Breast epithelium (tissue), 4 donors: Measurements from ENCODE around the gene SCGN. TPM values are rescaled to one million over a fixed set of nuclear protein-coding genes. Genes with fewer than 3 reads are reported as not detected.

Experiments used
- DNase-seq, 2 donors: peaks; one replicate each; pipeline ENCODE4 v3.0.0-alpha.2; 2019; ENCODE audit warnings: low spot score in 2 of 2
- H3K27ac ChIP-seq, 2 donors: fragments of 200-600 bp; sonication (generic) in 1 of 2; one replicate each; pipeline ENCODE4 v1.5.1; 2016 to 2019; ENCODE audit warnings: mild to moderate bottlenecking in 1 of 2
- H3K27me3 ChIP-seq, 2 donors: fragments of 200-600 bp; sonication (generic) in 1 of 2; one replicate each; pipeline versions ENCODE4 v1.5.1 to v1.6.0; 2017 to 2019; ENCODE audit warnings: control low read depth in 1 of 2, mild to moderate bottlenecking in 1 of 2
- H3K36me3 ChIP-seq: fragments of 200-600 bp; one replicate; pipeline ENCODE4 v1.5.1; 2019
- H3K4me1 ChIP-seq, 2 donors: fragments of 200-600 bp; sonication (generic); one replicate each; pipeline ENCODE4 v1.5.1; 2016 to 2019; ENCODE audit warnings: control low read depth in 1 of 2
- H3K4me3 ChIP-seq, 3 donors: fragments of 200-600 bp; sonication (generic); 1 replicate in 2 of 3; 2 replicates in 1 of 3; pipeline ENCODE4 v1.5.1; 2016 to 2019; ENCODE audit warnings: mild to moderate bottlenecking in 3 of 3, moderate library complexity in 2 of 3
- H3K9me3 ChIP-seq, 2 donors: fragments of 200-600 bp; sonication (generic) in 1 of 2; one replicate each; pipeline ENCODE4 v1.5.1; 2016 to 2019; ENCODE audit warnings: control low read depth in 1 of 2
- CTCF ChIP-seq, 3 donors: fragments of 450-650 bp; IDR thresholded peaks; one replicate each; pipeline ENCODE4 v1.5.1; 2016 to 2017; ENCODE audit warnings: antibody characterized with exemption in 3 of 3, mild to moderate bottlenecking in 3 of 3, moderate library complexity in 3 of 3
- POLR2A ChIP-seq: fragments of 450-650 bp; IDR thresholded peaks from one replicate; pipeline ENCODE4 v1.6.1; 2016; ENCODE audit warnings: antibody characterized with exemption, mild to moderate bottlenecking, moderate library complexity
- POLR2AphosphoS5 ChIP-seq, 3 donors: sonication (generic); formaldehyde crosslinking; IDR thresholded peaks; one replicate each; pipeline ENCODE4 v1.6.1; 2017; ENCODE audit warnings: antibody characterized with exemption in 3 of 3
- intact Hi-C: fragments of 100-400 bp; cut with DNase I; formaldehyde crosslinking; loops from one replicate; pipeline ENCODE4 v1.15.1; 2023; ENCODE audit warnings: low total_unique reads
- total RNA-seq, 3 donors: library from RNA; depleted of rRNA; stranded (reverse); fragments of >200 nt; gene quantifications; one replicate each; pipeline ENCODE4 v1.1.0, GENCODE V29; 2016

SCGN gene
- total RNA-seq, 3 donors from 2014 or later, result 0.59 to 0.80 TPM; not detected in 1

DNA sequence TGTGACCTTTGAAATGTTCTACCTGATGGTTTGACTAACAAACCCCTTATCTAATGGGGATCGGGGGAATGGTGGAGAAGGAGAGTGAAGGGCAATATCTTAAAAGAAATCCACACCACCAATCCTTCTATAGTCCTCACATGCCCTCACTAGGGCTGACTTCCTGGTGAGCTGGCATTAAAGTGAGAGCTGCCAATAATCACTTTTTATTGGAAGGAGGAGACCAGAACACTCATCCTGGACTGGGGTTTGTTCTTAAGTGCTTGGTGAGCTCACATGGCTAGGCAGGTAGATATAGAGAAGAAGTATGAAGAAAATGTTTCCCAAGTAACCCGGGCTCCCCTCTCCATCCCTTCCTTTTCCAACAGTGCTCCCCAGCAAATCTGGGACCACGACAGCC is 49.8 kb downstream of the SCGN start:
- no peak for DNase-seq
- intact Hi-C loops, result no loop called here
- H3K4me3 ChIP-seq, result no peak overlapping the region
- no peaks in the 10 kb centered on the region for H3K36me3 ChIP-seq
- H3K4me1 ChIP-seq, result no peaks in the 10 kb centered on the region
- no peaks in the 10 kb centered on the region for H3K27me3 ChIP-seq
- TF ChIP-seq POLR2A (no peak), POLR2AphosphoS5 (IDR thresholded peaks at IDR 0.05) (no peak), CTCF (IDR thresholded peaks at IDR 0.05) (no peak)
- no peak overlapping the region for H3K27ac ChIP-seq
- no peaks in the 10 kb centered on the region for H3K9me3 ChIP-seq

DNA sequence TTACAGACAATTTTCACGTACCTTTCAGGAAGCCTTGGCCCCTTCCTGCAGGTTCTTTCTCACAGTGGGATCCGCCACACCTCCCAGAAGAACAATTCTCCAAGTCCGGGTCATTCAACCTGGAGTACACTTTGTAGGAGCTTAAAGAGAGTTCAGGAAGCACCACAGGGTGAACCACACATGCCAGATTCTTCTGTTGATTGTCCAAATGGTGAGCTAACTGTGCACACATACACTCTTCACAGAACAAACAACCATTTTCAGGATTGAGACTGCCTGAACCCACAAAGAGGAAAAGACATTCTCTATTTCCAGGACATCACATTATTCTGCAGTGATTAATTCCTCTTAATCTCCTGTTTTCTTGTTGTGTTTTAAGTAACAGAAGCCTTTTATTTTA is 51.0 kb downstream of the SCGN start:
- H3K9me3 ChIP-seq, result no peaks in the 10 kb centered on the region
- no peak for DNase-seq
- no peaks in the 10 kb centered on the region for H3K4me1 ChIP-seq
- H3K27ac ChIP-seq, result no peak overlapping the region
- TF ChIP-seq POLR2A (no peak), CTCF (IDR thresholded peaks at IDR 0.05) (no peak)
- intact Hi-C loops, result no loop called here
- no peaks in the 10 kb centered on the region for H3K27me3 ChIP-seq
- H3K36me3 ChIP-seq, result no peaks in the 10 kb centered on the region
- H3K4me3 ChIP-seq, result no peak overlapping the region

GRCh38 chr6:25704001-25704400 is 52.0 kb downstream of the SCGN start:
- Histone ChIP-seq H3K9me3 (no peaks in the 10 kb centered on the region), H3K27ac (no peak overlapping the region), H3K4me3 (no peak overlapping the region), H3K4me1 (no peaks in the 10 kb centered on the region), H3K36me3 (no peaks in the 10 kb centered on the region), H3K27me3 (no peaks in the 10 kb centered on the region)
- intact Hi-C loops, result no loop called here
- DNase-seq, result no peak
- TF ChIP-seq CTCF (IDR thresholded peaks at IDR 0.05) (no peak), POLR2A (no peak), POLR2AphosphoS5 (IDR thresholded peaks at IDR 0.05) (no peak)

GRCh38 chr6:25706314-25707014 is 54.4 kb downstream of the SCGN start:
- no peak for DNase-seq
- Histone ChIP-seq H3K4me3 (no peak overlapping the region), H3K4me1 (no peaks in the 10 kb centered on the region), H3K27ac (no peak overlapping the region), H3K9me3 (no peaks in the 10 kb centered on the region), H3K27me3 (no peaks in the 10 kb centered on the region), H3K36me3 (no peaks in the 10 kb centered on the region)
- no peak for TF ChIP-seq CTCF (IDR thresholded peaks at IDR 0.05)
- intact Hi-C loops, result no loop called here

GRCh38 chr6:25709761-25710160 is 57.7 kb downstream of the SCGN start:
- Histone ChIP-seq H3K27ac (no peak overlapping the region), H3K27me3 (no peaks in the 10 kb centered on the region), H3K36me3 (no peaks in the 10 kb centered on the region), H3K4me1 (no peaks in the 10 kb centered on the region), H3K9me3 (no peaks in the 10 kb centered on the region), H3K4me3 (no peak overlapping the region)
- intact Hi-C loops, result no loop called here
- TF ChIP-seq CTCF (IDR thresholded peaks at IDR 0.05) (no peak), POLR2AphosphoS5 (IDR thresholded peaks at IDR 0.05) (no peak), POLR2A (no peak)
- no peak for DNase-seq
